GM18861 (cell line): Measurements from ENCODE around the gene BTBD10.

Experiments
- ATAC-seq: cut with Tn5 transposase; IDR thresholded peaks from one replicate; pipeline ENCODE4 v1.9.1; 2021; ENCODE audit not compliant: unreplicated experiment

BTBD10 gene

DNA sequence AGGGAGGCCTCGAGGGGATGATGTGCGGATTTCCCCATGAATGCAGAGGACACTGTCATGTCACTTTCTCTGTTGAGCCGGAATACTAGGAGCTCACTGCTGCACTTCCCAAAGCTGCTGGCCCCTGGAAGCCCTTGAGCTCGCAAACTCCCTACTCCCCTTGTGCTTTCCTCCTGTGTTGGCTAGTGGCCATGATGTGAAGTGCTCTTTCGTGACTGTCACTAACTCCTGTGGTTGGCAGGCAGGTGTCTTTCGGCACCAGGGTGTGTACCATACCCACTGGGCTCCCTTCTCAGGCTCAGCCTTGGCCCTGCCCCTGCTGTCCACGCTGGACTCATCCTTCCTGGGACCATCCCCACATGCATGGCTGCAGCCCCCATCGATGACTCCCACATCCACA is 86.2 kb downstream of the BTBD10 start:
- ATAC-seq, result no peak

DNA sequence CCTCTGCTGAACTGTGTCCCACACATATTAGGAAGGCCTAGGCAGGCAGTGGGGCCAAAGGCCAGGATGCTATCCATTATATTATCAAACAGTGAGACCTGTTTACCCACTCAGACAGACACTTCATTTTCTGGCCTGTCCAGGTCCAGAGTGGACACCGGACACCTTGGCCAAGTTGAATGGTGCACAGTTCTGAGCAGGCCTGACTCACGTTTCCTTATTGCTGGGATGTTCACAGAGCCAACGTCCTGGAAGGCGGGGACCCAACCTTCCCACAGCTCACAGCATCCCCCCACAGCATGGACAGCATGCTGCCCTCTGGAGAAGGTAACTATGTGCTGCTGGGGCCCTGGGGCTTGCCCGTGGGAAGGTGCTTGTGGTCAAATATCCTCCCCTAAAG is 86.6 kb downstream of the BTBD10 start:
- no peak for ATAC-seq

- ATAC-seq, result no peak
Observed at GRCh38 chr11:13375798-13376197, 87.2 kb downstream of the BTBD10 start.

GRCh38 chr11:13373216-13373615 is 89.8 kb downstream of the BTBD10 start:
- no peak for ATAC-seq

DNA sequence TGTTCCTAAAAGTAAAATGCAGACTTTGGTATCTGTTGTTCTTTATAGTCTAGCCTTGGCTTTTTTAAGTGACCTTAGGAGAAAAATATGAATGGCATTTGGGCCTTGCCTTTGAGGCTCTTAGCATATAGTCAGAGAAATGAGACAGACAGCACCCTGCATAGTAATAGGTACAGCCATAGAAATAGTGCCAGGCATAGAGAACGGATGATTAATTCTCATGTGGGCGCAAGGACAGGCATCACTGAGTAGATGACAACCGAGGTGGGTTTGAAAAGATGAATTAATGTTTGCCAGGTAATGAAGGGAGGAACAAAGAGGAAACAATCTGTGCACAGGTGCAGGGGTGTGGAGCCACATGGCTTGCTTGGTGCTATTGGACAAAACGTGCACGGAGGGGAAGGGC is 95.0 kb downstream of the BTBD10 start:
- no peak for ATAC-seq

DNA sequence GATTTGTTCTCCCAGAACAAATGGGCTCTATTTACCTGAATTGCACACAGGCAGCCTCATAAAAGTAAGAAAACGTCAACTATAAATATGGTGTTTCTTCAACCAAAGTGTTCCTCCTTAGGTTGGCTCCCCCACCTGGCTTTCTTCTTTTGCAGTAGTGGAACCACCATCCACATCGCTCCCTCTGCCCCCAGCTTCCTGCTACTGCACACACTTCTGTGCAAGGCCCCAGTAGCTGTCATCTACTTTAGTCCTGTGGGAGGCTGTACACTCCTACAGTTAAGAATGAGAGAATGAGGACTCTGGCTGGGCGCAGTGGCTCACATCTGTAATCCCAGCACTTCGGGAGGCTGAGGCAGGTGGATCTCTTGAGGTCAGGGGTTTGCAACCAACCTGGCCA is 95.9 kb downstream of the BTBD10 start:
- no peak for ATAC-seq

GRCh38 chr11:13366266-13367026 is 96.6 kb downstream of the BTBD10 start:
- no peak for ATAC-seq

DNA sequence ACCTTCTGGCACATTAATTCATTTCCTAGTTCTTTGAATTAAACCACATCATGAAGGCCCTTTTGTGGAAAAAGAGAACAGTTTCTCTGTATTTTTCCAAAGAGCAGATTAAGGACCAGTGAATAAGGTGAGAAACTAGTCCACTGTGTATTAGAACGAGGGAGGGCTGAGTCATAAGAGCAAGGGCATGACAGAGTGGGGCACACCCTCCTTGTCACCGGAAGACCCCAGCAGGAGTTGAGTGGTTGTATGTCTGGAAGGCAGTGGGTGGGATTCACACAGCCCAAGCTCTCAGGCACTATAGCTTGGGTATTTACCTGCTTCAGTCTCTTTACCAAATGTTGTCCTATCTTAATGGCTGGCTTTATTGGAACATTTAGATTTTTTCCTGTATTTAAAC is 98.6 kb downstream of the BTBD10 start:
- no peak for ATAC-seq

DNA sequence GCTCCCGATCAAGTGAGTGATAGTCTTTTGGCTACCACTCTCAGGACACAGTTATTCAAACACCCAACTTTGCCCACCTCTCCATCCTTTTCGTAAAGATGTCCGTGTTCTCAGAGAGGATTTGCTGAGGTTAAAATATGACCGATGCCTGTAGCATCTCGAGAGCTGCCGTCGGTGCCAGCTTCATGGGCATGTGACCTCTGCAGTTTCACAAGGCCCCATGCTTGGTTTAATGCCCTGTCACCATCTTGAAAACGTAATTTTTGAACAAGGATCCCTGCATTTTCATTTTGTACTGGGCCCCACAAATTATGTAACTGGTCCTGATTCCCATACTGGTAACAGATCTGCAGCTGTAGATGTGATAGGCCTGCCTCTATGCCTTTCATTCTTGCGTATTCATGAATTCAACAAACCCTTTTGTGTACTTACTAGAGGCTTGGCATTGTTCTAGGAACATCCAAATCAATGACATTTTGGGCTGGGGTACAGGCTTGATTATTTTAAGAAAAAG is 100.4 kb downstream of the BTBD10 start:
- no peak for ATAC-seq

GRCh38 chr11:13358596-13359270 is 104.3 kb downstream of the BTBD10 start:
- ATAC-seq, result no peak

DNA sequence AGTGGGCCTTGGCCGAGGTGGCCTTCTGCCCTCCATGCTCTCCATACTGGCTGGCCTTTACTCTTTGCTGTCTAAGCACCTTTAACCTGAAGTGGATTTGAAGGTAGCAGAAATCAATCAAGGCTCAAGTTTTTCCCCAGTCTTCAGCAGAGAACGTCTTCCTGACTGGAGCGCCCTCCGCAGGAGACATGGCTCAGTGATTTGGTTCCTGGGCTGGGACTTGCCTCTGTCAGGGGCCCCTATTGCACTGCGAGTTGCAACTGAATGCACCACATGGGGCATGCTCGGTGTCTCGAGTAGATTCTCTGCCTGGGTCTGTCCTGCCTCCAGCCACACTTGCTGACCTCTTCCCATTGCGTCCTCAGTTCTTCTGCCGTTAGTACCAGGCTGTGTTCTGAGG is 105.8 kb downstream of the BTBD10 start:
- no peak for ATAC-seq

DNA sequence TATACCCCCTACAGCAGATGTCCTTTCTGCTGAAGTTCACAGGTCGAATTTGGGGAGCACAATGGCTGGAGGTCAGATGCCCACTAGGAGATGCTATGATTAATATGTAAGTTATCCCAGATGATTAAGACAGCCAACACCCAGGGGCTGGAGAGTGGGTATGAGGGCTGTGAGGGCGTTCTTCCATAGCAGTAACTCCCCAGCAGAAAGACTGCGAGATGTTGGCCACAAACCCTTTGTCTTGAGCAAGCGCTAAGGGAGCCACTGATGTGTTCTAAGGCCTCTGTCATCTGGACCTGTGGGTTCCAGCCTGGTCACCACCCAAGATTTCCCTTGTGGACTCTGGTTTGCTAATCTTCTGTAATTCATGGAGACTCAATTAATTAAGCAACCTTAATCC is 107.8 kb downstream of the BTBD10 start:
- ATAC-seq, result no peak

GRCh38 chr11:13354335-13354734 is 108.7 kb downstream of the BTBD10 start:
- ATAC-seq, result no peak

DNA sequence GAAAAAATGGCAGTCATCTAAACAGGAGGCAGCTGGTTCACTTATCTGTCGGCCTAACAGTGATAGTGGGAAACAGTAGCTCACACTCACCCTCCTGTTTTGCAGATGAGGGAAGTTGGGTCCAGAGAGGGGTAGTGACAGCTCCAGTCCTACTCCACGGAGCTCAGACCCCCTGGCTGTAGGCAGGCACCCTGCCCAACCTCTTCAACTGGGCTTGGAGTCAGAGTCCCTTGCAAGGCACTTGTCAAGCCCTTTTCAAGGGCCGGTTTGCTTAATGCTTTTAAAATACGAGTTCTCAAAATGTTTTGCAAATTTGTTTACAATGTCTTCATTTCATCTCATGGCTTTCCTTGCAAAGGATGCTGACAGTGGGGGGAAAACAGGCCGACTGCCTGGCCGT is 110.3 kb downstream of the BTBD10 start:
- no peak for ATAC-seq

DNA sequence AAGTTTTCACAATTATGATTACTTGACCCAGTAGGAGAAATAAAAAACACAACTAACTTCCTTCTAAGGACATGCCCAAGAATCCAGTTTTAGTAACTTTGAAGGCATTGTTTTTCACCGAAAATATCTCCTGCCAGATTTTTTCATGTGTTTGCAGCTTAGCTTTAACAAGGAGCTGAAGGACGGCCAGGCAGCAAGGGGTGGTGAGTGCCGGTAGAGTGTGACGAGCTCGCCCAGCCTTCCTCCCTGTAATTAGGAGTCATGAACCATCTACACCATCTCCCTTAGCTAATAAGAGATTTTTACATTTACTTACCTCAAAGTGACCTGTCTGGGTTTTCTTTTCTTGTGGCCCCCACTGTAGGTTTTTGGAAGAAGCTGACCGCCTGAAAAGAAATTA is 113.4 kb downstream of the BTBD10 start:
- no peak for ATAC-seq

- ATAC-seq, result no peak
Observed at GRCh38 chr11:13349046-13349445, 114.0 kb downstream of the BTBD10 start.

- ATAC-seq, result no peak
Observed at GRCh38 chr11:13348305-13348704, 114.7 kb downstream of the BTBD10 start.

- ATAC-seq, result no peak
Observed at GRCh38 chr11:13347901-13348300, 115.1 kb downstream of the BTBD10 start.

DNA sequence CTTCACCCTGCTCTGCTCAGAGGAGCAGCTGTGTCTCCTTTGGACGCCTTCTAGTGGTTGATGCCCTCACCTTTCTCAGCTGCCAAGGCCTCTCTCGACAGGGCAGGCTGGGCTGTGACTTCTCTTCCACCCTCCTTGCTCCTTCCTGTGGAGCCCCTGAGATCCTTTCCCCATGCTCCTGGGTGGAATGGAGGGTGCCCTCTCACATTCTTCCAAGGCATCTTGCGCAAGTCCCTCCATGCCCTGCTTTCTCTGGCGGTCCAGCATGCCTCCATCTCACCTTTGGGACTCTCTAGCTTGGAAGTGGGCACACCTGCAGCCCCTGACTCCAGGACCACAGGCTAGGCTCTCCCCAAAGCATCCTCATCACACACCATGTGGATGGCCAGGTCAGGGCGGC is 116.6 kb downstream of the BTBD10 start:
- ATAC-seq, result no peak

GRCh38 chr11:13344818-13345217 is 118.2 kb downstream of the BTBD10 start:
- ATAC-seq, result no peak

- ATAC-seq, result peak; percentile 41
Observed at GRCh38 chr11:13343931-13344717, 118.9 kb downstream of the BTBD10 start.

- peak; percentile 64 for ATAC-seq
Observed at GRCh38 chr11:13343067-13343466, 120.0 kb downstream of the BTBD10 start.
